Peyer's patch (tissue), 4 donors: ENCODE data around the gene GAB1. TPM values are rescaled to one million over a fixed set of nuclear protein-coding genes. Genes with fewer than 3 reads are reported as not detected.

ENCODE experiments used
- DNase-seq, 3 donors: peaks; one replicate each; pipeline ENCODE4 v3.0.0-alpha.2; 2017 to 2019
- H3K27ac ChIP-seq, 4 donors: fragments of 200-600 bp; sonication (generic); one replicate each; pipeline ENCODE4 v1.5.1; 2016 to 2019
- H3K27me3 ChIP-seq, 2 donors: fragments of 200-600 bp; sonication (generic); one replicate each; pipeline ENCODE4 v1.5.1; 2019
- H3K36me3 ChIP-seq, 3 donors: fragments of 200-600 bp; sonication (generic); one replicate each; pipeline ENCODE4 v1.5.1; 2016 to 2019
- H3K4me1 ChIP-seq, 4 donors: fragments of 200-600 bp; sonication (generic); one replicate each; pipeline ENCODE4 v1.5.1; 2016 to 2019
- H3K4me3 ChIP-seq, 4 donors: fragments of 200-600 bp; sonication (generic); 1 replicate in 3 of 4; 2 replicates in 1 of 4; pipeline ENCODE4 v1.5.1; 2016 to 2019; ENCODE audit warnings: mild to moderate bottlenecking in 1 of 4
- H3K9me3 ChIP-seq, 4 donors: fragments of 200-600 bp; sonication (generic); one replicate each; pipeline ENCODE4 v1.5.1; 2016 to 2019; ENCODE audit warnings: mild to moderate bottlenecking in 1 of 4
- POLR2A ChIP-seq, 2 donors: fragments of 450-650 bp; IDR thresholded peaks; one replicate each; pipeline ENCODE4 v1.5.1; 2017; ENCODE audit warnings: antibody characterized with exemption in 2 of 2, mild to moderate bottlenecking in 2 of 2, moderate library complexity in 2 of 2
- total RNA-seq, 4 donors: library from RNA; depleted of rRNA; stranded (reverse); fragments of >200 nt; gene quantifications; one replicate each; pipeline ENCODE4 v1.1.0, GENCODE V29; 2016
- TF ChIP-seq, protein P1 (sequence below), 6 experiments: fragments of 450-650 bp in 4 of 6; fragments of 200-600 bp in 2 of 6; sonication (generic) in 1 of 6; IDR thresholded peaks; one replicate each; pipeline ENCODE4 v1.5.1; 2017 to 2019; ENCODE audit warnings: antibody characterized with exemption in 6 of 6, mild to moderate bottlenecking in 3 of 6, moderate library complexity in 1 of 6

GAB1 gene
- total RNA-seq, 4 donors from 2014 or later: 31.9 to 76.7 (median 40.5) TPM

DNA sequence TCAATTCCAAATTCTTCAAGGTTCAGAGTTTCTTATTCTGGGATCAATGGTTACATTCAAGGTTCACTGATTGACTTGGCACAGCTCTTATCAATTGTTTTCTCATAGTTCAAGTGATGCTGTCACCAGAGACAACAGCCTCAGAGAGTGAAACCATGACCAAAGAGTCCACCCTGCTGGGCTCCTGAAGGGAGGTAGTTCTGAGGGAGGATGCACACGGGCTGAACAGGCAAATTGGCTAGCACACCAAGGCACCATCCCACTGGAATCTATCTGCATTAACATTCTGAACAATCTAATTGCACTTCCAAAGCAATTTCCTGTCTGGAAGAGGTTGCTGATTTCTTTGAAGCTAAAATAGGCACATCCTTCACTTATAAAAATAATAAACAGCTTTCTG, 16.6 kb upstream of the GAB1 start:
- no peaks in the 10 kb centered on the region for H3K9me3 ChIP-seq
- H3K36me3 ChIP-seq: no peaks in the 10 kb centered on the region
- H3K4me1 ChIP-seq: no peaks in the 10 kb centered on the region
- TF ChIP-seq POLR2A (IDR thresholded peaks at IDR 0.05): no peak
- TF ChIP-seq, protein P1, sequence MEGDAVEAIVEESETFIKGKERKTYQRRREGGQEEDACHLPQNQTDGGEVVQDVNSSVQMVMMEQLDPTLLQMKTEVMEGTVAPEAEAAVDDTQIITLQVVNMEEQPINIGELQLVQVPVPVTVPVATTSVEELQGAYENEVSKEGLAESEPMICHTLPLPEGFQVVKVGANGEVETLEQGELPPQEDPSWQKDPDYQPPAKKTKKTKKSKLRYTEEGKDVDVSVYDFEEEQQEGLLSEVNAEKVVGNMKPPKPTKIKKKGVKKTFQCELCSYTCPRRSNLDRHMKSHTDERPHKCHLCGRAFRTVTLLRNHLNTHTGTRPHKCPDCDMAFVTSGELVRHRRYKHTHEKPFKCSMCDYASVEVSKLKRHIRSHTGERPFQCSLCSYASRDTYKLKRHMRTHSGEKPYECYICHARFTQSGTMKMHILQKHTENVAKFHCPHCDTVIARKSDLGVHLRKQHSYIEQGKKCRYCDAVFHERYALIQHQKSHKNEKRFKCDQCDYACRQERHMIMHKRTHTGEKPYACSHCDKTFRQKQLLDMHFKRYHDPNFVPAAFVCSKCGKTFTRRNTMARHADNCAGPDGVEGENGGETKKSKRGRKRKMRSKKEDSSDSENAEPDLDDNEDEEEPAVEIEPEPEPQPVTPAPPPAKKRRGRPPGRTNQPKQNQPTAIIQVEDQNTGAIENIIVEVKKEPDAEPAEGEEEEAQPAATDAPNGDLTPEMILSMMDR (IDR thresholded peaks at IDR 0.05): no peak
- H3K4me3 ChIP-seq: no peak overlapping the region
- H3K27me3 ChIP-seq: no peaks in the 10 kb centered on the region
- H3K27ac ChIP-seq: no peak overlapping the region
- no peak for DNase-seq

DNA sequence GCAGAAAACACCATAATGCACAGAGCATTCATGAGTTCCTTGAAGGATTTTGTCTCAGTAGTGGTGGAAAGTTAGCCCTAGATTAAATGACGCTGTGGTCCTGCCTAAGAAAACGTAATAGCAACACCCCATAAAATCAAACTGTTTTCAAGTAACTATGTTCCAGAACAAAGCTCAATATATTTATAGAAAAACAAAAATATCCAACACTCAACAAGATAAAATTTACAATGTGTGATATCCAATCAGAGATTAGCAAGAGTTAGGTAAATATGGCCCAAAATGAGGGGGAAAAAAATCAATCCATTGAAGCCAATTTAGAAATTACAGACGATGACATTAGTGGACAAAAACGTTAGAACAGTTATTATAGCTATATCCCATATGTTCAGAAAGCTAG, 9.9 kb upstream of the GAB1 start:
- TF ChIP-seq POLR2A (IDR thresholded peaks at IDR 0.05): no peak
- TF ChIP-seq, protein P1 (IDR thresholded peaks at IDR 0.05): no peak
- no peaks in the 10 kb centered on the region for H3K36me3 ChIP-seq
- no peak overlapping the region for H3K27ac ChIP-seq
- H3K4me1 ChIP-seq: no peaks in the 10 kb centered on the region
- no peak overlapping the region for H3K4me3 ChIP-seq
- H3K27me3 ChIP-seq: no peaks in the 10 kb centered on the region
- H3K9me3 ChIP-seq: no peaks in the 10 kb centered on the region
- DNase-seq: no peak

DNA sequence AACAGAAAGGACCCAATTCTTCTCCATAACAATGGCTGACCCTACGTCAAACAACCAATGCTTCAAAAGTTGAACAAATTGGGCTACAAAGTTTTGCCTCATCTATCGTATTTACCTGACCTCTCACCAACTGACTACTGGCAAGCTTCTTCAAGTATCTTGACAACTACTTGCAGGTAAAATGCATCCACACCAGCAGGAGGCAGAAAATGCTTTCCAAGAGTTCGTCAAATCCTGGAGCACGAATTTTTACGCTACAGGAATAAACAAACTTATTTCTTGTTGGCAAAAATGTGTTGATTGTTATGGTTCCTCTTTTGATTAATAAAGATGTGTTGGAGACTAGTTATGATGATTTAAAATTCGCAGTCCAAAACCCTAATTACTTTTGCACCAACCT, 6.7 kb upstream of the GAB1 start:
- Histone ChIP-seq H3K4me1 (no peaks in the 10 kb centered on the region), H3K4me3 (no peak overlapping the region), H3K36me3 (no peaks in the 10 kb centered on the region), H3K27ac (no peak overlapping the region), H3K27me3 (no peaks in the 10 kb centered on the region), H3K9me3 (no peaks in the 10 kb centered on the region)
- no peak for TF ChIP-seq POLR2A (IDR thresholded peaks at IDR 0.05)
- TF ChIP-seq, protein P1 (IDR thresholded peaks at IDR 0.05): peak in 2 of 6 experiments; percentile 4 to 5
- DNase-seq: no peak

DNA sequence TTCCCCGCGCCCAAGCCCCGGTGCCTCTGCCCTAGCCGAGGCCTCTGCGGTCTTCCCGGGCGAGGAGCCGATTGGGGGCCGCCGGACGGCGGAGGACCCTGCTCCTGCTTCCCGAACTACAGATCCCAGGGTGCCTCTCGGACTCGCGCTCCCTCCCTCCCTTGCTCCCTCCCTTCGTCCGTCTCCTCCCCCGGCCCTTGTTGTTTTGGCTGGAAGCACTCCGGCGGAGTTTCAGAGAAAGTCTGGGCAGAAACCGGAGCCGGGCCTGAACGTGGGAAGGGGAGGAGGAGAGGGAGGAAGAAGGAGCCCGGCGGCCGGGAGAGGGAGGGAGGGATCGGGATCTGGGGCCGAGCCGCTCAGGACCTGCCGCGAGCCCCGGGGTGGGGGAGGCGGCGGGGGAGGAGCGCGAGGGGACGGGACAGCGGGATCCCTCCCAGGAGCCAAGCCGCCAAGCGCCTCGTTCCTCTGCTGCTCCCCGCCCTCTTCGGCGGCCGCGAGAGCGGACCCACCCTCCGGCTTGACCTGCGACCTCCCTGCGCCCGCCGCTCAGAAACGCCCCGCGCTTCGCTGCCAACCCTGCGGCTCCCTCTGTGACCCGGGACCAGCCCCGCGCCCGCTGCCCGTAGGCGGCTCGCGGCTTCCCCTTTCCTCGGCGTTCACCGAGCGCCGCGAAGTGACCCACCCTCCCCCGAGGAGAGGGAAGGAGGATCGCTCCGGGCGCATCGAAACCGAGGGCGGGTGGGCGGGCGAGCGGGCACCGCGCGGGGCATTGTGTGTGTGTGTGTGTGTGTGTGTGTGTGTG, 496 bp upstream of the GAB1 start:
- TF ChIP-seq, protein P1 (IDR thresholded peaks at IDR 0.05): no peak
- TF ChIP-seq POLR2A (IDR thresholded peaks at IDR 0.05): peak; percentile 17 to 56
- peak overlapping the region; percentile 84 to 98 (median 91) for H3K27ac ChIP-seq
- no peaks in the 10 kb centered on the region for H3K27me3 ChIP-seq
- peaks cover 0 to 2% (median 0%) of the 10 kb centered on the region in 4 donors for H3K4me1 ChIP-seq
- peak overlapping the region; percentile 52 to 85 (median 76) for H3K4me3 ChIP-seq
- H3K36me3 ChIP-seq: no peaks in the 10 kb centered on the region
- H3K9me3 ChIP-seq: no peaks in the 10 kb centered on the region
- DNase-seq: peak; percentile 50 to 93 (median 90)

- H3K9me3 ChIP-seq: no peaks in the 10 kb centered on the region
- peak in 1 of 2 donors; percentile 24 for TF ChIP-seq POLR2A (IDR thresholded peaks at IDR 0.05)
- TF ChIP-seq, protein P1 (IDR thresholded peaks at IDR 0.05): peak in 2 of 6 experiments; percentile 11 to 13
- peaks cover 0 to 6% (median 0%) of the 10 kb centered on the region in 4 donors for H3K4me1 ChIP-seq
- H3K4me3 ChIP-seq: peak overlapping the region; percentile 52 to 85 (median 76)
- peak; percentile 32 to 81 (median 80) for DNase-seq
- no peaks in the 10 kb centered on the region for H3K27me3 ChIP-seq
- no peaks in the 10 kb centered on the region for H3K36me3 ChIP-seq
- H3K27ac ChIP-seq: peak overlapping the region; percentile 84 to 98 (median 91)
These were observed 1.1 kb downstream of the GAB1 start for GRCh38 chr4:143337600-143338287.
